ENCODE results near the gene RELN. TPM values are rescaled to one million over a fixed set of nuclear protein-coding genes. Genes with fewer than 3 reads are reported as not detected.
"Not testable (repeated sequence)": the region's sequence is repeated elsewhere in the genome, so short reads cannot be mapped to it uniquely, and the experiment has no call there.

The RELN gene
- polyA plus RNA-seq, 4 donors = 2.1 to 23.9 (median 15.7) TPM

- DNase-seq (ENCODE audit: low read depth in 4 of 4, low spot score in 3 of 4) = no peak
Observed at GRCh38 chr7:103796327-103796962, 193.0 kb downstream of the RELN start.

GRCh38 chr7:103795787-103796186 lies 193.7 kb downstream of the RELN start:
- DNase-seq (ENCODE audit: low read depth in 4 of 4, low spot score in 3 of 4) = no peak

- no peak for DNase-seq (ENCODE audit: low read depth in 4 of 4, low spot score in 3 of 4)
Observed at GRCh38 chr7:103795107-103795506, 194.4 kb downstream of the RELN start.

- DNase-seq (ENCODE audit: low read depth in 4 of 4, low spot score in 3 of 4) = no peak
Observed at GRCh38 chr7:103794424-103794823, 195.0 kb downstream of the RELN start.

- no peak for DNase-seq (ENCODE audit: low read depth in 4 of 4, low spot score in 3 of 4)
Observed at GRCh38 chr7:103793614-103794013, 195.8 kb downstream of the RELN start.

GRCh38 chr7:103791894-103792293 lies 197.6 kb downstream of the RELN start:
- no peak for DNase-seq (ENCODE audit: low read depth in 4 of 4, low spot score in 3 of 4)

- DNase-seq (ENCODE audit: low read depth in 4 of 4, low spot score in 3 of 4) = not testable (repeated sequence)
Observed at GRCh38 chr7:103787041-103787440, 202.4 kb downstream of the RELN start.

GRCh38 chr7:103784646-103785286 lies 204.7 kb downstream of the RELN start:
- no peak for DNase-seq (ENCODE audit: low read depth in 4 of 4, low spot score in 3 of 4)

GRCh38 chr7:103781409-103781808 lies 208.0 kb downstream of the RELN start:
- DNase-seq (ENCODE audit: low read depth in 4 of 4, low spot score in 3 of 4) = no peak

GRCh38 chr7:103780561-103780960 lies 208.9 kb downstream of the RELN start:
- not testable (repeated sequence) for DNase-seq (ENCODE audit: low read depth in 4 of 4, low spot score in 3 of 4)

GRCh38 chr7:103777440-103777839 lies 212.0 kb downstream of the RELN start:
- DNase-seq (ENCODE audit: low read depth in 4 of 4, low spot score in 3 of 4) = no peak

GRCh38 chr7:103773726-103774125 lies 215.7 kb downstream of the RELN start:
- DNase-seq (ENCODE audit: low read depth in 4 of 4, low spot score in 3 of 4) = no peak

- DNase-seq (ENCODE audit: low read depth in 4 of 4, low spot score in 3 of 4) = no peak
Observed at GRCh38 chr7:103772171-103772773, 217.2 kb downstream of the RELN start.

- DNase-seq (ENCODE audit: low read depth in 4 of 4, low spot score in 3 of 4) = no peak
Observed at GRCh38 chr7:103771294-103771693, 218.2 kb downstream of the RELN start.

- DNase-seq (ENCODE audit: low read depth in 4 of 4, low spot score in 3 of 4) = no peak
Observed at GRCh38 chr7:103766660-103767059, 222.8 kb downstream of the RELN start.

- no peak for DNase-seq (ENCODE audit: low read depth in 4 of 4, low spot score in 3 of 4)
Observed at GRCh38 chr7:103765901-103766300, 223.6 kb downstream of the RELN start.

GRCh38 chr7:103764901-103765300 lies 224.6 kb downstream of the RELN start:
- no peak for DNase-seq (ENCODE audit: low read depth in 4 of 4, low spot score in 3 of 4)

- DNase-seq (ENCODE audit: low read depth in 4 of 4, low spot score in 3 of 4) = no peak
Observed at GRCh38 chr7:103762877-103763276, 226.6 kb downstream of the RELN start.

- no peak for DNase-seq (ENCODE audit: low read depth in 4 of 4, low spot score in 3 of 4)
Observed at GRCh38 chr7:103762065-103762760, 227.2 kb downstream of the RELN start.

- no peak for DNase-seq (ENCODE audit: low read depth in 4 of 4, low spot score in 3 of 4)
Observed at GRCh38 chr7:103752995-103753394, 236.5 kb downstream of the RELN start.

- DNase-seq (ENCODE audit: low read depth in 4 of 4, low spot score in 3 of 4) = no peak
Observed at GRCh38 chr7:103751311-103751880, 238.1 kb downstream of the RELN start.
